Activated CD4-positive, alpha-beta T cell treated with anti-CD3 and anti-CD28 coated beads, Interleukin-2, amount 50 U/mL, for 48 hours (primary cell): Measurements from ENCODE around the gene PLEKHA7.
"Not testable (repeated sequence)": the region's sequence is repeated elsewhere in the genome, so short reads cannot be mapped to it uniquely, and the experiment has no call there.

Experiments used
- DNase-seq, 2 experiments: peaks; one replicate each; pipeline ENCODE4 v3.0.0-alpha.2; 2020

Gene PLEKHA7

DNA sequence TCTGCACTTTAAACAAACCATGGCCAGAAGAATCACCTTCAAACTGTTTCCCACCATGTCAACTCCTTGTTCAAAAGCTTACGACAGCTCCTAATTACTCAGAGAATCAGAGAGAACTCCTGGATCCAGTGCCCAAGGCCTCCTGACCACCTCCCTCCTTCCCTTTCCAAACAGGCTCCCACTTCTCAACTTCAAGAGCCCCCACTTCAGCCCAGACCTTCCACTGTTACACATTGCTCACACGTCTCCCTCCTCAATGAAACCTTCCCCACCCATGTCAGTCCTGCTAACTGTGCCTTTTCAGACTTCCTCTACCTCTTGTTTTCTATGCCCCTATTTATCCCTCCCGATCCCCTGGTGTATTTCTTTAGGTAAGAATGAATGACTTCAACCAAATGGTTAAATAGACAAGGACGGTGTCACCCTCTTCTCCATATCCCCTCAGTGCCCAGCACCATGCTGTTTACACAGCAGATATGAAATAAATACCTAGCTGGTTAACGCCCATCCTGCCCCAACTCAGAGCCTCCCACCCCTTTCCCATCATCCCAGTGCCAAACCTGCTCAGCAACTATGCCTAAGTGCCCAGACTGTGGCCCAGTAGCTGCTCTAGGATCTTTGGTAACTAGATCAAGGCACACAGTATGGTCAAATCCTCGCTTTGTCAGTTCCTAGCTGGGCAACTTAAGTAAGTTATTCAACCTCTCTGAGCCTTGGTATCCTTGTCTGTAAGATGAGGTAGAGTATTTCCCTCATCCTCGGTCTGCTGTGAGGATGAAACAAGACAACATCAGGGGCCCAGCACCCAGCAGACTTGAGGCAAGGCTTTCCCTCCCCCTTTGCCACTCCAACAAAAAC is 36.8 kb downstream of the PLEKHA7 start:
- no peak for DNase-seq

DNA sequence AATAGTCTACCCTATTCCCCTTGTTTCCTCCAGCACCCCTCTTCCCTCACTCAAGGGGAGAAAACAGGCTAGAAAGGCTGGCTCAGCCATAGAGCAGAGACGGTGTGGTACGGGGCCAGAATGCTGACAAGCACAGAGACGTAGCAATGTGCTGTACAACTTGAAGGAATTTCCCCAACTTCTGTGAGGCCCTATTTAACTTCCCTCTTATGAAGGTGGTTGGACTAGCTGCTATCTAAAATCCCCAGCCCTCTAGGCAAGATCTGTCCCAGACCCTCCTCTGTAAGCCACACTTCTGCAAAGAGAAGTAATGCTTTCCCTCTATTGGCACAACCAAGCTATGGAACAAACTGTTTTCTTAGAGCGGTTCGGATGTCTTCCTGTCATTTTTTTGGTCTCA is 37.8 kb downstream of the PLEKHA7 start:
- no peak for DNase-seq

DNA sequence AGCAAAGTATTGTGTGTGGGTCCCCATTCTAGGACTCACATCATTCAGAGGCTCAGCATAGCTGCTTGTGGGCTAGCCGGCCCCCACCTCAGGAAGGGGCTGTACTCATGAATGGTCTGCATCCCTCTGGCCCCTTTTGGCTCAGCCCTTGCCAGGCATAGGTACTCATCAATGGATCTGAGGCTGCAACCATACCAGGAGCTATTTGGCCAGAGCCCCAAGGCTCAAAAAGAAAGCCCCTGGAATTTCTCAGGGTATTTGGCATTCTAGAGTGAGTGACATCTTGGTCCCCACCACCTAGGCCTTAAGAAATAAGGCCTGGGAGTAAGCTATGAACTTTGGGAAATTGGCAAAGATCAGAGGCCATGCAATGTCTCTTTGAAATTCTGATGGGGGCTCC is 38.3 kb downstream of the PLEKHA7 start:
- DNase-seq = no peak

DNA sequence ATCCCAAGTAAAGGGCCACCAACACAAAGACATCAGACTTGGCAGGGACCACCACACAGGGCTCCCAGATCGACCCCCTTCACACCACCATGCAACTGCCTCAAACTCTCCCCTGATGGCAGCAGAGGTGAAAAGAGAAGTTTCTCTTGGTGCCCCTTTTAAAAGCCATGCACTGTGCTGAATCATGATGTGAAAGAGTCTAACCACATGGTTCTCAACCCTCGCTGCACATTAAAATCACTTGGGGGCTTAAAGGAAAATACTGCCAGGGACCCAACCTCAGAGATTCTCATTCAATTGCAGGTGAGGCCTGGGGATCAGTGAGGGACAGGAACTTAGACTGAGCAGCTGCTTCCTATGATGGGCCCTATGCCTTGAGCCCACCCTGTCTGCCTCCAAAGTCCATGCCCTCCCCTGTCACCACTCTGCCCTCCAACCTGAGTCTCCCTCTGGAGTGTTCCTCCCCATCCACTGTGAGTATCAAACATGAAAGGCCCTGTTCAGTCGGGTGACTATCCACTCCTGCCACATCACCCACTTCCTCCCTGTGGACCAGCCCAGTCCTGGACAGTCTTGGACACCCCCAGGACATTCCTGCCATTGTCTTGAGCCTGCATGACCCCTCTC is 40.8 kb downstream of the PLEKHA7 start:
- no peak for DNase-seq

DNA sequence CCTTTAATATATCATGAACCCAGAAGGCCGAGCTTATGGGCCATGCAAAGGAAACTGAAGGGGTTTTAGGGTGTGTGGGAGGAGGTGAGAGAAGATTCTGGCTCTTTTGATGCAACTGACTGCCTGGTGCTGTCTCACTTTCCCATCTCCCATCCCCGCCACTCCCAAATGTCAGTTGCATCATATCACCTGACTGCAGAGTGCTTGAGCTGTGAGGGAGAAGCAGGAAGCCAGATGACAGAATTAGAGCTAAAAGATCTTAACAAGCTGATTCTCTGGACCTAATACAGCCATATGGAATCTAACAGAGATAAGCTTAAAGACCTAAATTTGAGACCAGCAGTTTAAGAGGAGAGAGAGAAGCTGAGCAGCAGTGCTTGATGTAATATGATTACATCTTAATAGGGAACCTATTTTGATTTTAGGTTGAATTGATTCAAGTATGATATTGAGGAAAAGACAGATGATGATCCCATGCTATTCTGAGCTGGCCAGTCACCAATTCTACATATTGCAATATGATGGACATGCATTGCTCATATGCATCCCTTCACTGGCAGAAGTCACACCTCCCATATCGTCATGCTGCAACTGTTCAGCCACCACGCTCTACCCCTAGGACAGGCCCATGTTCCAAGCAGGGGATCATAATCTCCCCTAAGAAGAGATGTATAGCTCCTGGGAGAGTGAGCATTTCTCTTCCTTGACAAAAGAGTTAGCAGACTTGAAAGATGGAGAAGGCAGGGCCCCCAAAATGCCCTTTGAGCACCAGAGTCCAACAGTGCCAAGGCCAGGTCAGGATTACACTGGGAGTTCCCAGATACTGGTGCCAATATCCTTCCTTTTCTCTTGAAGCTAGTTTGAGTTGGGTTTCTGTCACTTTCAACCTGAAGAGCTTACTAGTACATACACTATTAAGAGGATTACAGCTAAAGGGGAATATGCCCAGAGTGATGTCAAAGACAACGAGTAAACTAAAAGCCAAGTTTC is 44.9 kb downstream of the PLEKHA7 start:
- DNase-seq = no peak

DNA sequence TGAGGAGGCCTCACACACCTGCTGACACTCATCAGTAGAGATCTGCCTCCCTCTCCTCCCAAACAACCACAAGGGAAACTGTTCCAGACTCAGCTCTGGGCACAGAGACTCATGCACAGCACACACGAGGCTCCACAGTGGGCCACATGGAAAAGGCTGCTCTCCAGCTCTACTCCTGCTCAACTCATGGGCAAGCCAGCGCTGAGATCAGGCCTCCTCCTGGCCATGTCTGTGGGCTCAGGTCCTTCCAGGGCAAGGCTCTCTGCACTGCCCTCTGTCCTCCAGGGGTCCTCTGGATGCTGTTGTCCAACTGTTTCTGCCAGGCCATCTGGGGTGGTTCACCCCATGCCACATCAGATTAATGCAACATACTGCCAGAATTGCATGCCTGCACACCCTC is 46.0 kb downstream of the PLEKHA7 start:
- DNase-seq = no peak

DNA sequence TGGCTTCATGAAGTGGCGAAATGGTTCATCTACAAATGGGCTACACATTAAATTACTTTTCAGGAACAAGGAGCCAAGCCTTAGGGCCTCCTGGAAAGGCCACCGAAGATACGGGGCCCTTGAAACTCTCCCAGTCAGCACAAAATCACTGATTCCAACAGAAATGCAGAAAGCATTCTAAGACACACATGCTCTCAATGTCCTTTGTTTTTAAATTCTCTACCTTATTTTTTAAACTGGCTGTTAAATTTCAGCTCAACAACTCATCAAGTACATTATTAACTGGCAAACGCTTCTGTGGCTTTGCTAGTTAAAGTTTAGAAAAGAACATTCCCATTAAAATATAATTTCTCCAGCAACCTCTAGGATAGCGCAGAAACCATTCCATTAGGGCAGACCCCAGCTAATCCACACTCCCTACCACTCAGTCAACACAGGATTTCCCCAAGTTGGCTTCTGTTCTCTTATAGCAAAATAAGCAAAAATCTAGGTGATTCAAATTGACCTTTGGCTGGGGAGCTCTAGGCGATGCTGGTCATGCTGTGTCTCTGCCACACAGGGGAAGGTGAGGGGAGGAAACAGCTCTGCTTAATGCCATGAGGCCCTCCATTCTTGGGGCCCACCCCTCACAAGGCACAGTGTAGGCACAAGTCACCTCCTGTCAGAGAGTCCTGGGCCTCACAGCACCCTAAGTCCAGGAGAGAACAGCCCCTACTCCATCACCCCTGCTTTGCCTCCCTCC is 47.1 kb downstream of the PLEKHA7 start:
- no peak for DNase-seq

DNA sequence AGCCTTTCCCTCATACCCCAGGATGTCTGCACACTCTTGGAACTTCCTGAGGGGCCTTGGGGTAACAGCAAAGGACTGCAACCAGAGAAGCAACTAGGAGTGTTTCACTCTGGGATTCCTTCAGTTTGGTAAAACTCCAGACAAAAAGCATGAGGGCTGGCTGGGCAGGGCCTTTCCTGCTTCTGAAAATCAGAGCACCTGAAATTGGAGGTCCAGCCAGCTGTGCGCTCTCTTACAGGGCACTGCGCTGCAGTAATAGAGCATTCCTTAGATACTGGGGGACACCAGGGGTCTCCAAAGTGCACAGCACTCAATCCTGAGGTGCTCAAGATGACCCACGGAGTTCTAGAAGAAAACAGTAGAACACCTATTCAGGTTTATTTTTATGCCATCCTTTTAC is 49.7 kb downstream of the PLEKHA7 start:
- no peak for DNase-seq

DNA sequence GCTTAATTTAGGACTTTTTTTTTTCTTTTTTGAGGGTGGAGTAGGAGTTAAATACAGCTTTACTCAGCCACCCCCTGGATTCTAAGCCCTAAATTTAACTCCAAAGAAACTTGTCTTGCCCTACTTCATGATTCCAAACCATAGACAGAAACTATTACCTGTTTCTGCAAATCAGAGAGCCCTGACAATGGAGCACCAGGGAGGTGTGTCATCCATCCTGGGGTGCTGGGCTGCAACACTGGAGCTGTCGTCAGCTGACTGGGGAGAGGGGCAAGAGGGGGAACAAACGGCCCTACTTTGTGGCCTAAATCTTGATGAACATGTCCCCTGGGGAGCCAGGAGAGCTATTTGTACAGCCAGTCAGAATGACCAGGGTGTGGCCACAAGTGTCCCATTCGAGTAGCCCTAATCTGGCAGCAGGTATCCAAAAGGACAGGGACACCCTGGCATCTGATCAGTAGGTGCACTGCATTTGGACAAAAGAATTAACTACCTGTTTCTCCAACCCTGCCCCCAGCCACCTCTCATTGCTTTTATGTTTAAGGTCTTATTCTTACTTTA is 50.8 kb downstream of the PLEKHA7 start:
- no peak for DNase-seq

DNA sequence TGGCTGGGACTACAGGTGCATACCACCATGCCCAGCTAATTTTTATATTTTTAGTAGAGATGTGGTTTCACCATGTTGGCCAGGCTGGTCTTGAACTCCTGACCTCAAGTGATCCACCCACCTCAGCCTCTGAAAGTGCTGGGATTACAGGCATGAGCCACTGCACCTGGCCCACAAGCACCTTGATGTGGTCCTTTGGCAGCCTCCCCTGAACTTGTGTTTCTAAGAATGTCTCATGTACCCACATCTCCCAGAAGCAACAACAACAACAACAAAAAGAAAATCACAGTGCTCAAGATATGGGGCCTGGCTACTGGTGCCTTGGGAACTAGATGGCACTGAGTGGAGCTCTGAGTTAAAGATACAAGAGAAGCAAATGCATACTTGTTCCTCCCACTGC is 51.6 kb downstream of the PLEKHA7 start:
- not testable (repeated sequence) for DNase-seq

DNA sequence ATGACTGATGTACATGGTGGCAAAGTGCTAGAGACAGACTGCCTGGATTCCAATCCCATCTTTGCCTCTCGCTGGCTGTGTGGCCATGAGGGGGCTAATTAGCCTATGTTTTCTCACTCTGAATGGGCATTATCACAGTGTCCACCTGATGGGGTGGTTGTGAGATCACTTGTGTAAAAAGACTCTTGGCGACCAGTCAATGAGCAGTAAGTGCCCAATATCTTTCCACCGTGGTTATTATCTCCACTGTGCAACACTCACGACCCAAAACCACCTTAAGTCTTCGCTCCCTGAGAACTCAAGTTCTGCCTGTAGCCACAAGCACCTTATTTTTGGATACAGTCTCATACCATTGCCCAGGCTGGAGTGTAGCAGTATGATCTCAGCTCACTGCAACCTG is 52.1 kb downstream of the PLEKHA7 start:
- DNase-seq = no peak

DNA sequence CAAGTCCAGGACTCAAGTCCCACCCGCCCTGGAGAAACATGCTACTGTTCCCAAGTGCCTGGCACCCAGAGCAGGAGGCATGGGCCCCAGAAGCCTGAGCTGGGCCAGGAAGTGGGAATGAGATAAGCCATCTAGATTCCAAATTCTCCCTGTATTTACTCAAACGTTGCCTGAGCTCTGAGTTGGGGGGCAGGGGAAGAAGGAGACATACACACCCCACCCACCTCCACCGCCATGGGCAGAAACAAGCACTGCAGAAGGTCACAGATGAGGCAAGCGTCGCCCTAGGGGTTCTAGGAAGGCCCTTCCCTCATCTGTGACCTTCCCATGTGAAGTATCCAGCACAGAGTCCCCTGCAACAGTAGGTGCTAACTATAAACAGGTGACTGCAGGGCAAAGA is 54.0 kb downstream of the PLEKHA7 start:
- no peak for DNase-seq

DNA sequence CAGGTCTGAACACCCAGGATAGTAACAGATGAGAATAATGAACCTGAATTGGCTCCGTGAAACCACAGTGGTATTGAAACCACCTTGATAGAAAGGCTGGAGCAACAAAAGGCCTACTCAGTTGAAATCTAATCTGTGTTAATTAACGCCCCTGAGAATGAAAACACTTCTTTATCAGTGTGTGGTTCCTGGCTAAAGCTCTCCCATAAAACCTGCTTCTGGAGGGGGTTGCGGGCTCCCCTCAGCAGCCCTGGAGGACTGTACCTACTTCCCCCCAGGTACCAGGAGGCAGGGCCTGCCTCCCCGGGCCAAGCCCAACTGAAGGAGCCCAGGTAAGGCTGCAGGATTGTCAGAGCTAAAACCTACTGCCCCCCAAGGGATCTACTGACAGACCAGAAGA is 54.6 kb downstream of the PLEKHA7 start:
- no peak for DNase-seq

DNA sequence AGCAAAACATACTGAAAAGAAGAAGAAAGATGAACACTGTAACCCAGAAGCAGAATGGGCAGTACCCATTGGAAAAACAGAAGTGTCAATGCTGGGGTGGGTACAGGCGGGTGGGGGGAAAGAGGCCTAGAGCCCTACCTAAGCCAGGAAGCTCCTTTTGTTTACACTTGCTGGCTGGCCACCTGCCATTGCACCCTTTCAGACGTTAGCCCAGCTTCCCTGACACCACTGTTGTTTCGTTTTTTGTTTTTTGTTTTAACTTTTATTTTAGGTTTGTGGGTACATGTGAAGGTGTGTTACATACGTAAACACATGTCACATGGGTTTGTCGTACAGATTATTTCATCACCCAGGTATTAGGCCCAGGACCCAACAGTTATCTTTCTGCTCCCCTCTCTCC is 55.4 kb downstream of the PLEKHA7 start:
- DNase-seq = no peak

DNA sequence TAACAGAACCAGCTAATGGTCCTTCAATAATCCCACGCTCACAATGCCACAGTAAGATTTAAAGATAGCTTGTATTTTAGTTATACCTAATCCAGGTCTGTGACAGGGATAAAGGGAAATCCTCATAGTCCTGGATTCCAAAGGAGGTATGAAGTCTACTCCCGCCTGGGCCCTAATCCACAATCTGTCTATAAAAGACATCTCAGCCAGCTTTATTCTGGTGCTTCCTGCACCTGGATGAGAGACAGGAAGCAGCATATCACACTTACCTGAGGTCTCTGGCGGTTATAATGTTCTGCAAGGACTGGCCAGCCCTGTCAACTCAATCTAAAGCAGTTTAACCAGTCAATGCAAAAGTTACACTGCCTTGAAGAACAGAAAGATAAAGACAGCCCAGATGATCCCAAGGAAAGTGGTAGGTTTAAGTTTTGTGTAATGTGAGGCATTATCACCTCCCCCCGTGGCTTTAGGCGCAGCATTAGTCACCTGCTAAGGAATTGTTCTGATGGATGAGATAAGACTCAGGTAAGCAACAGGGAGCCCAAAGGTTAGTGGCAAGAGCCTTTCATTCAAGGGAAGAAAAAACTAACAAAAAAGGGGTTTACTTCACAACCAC is 57.6 kb downstream of the PLEKHA7 start:
- no peak for DNase-seq

DNA sequence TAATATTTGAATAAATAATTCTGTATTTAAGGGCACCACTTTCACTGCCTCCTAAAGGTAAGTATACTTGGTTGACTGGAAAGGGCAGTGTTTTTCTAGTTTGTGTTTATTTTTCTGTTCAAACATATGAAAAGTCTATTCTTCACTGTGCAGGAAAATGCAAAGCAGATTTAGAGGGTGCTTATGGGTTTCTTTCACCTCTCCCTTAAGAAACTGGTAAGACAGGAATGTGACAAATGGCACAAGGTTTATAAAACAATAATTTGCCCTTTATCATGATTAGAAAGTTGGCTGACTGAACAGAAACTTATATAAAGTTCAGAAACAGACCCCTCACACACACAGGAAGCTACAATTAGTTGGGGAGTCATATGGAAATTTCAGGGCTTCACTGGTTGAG is 60.6 kb downstream of the PLEKHA7 start:
- no peak for DNase-seq

DNA sequence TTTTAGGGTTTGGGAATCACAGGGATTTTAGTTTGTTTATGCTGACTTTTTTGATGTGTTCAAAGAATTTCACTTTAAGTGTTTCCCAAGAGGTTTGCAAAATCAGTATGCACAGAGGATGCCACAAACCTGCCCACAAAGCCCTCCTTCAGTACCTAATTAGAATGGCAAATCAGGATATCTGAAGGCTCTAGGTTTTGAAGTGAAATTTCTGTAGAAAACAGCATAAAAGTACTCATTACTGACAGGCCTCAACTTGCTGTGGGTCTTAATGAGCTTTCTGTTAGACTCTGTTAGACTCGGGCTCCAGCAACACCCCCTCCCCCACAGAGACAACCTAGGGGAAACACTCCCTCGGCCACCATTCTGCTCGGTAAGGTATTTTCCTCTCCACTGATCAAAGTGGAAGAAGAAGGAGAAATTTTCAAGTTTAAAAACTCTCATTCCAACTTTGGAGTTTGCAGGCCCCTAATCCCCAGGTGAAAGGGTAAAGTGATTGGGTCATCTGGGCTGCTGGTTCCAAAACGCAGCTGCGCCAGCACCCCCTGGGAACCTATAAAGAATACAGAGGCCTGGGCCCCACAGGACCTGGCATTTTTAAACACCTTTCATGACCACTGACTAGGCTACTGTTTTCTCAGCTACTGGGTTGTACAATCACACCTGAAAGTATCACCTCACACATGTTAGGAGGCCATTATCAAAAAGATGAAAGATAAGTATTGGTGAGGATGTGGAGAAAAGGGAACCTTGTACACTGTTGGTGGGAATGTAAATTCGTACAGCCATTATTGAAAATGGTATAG is 67.5 kb downstream of the PLEKHA7 start:
- DNase-seq = peak; percentile 13 to 20

DNA sequence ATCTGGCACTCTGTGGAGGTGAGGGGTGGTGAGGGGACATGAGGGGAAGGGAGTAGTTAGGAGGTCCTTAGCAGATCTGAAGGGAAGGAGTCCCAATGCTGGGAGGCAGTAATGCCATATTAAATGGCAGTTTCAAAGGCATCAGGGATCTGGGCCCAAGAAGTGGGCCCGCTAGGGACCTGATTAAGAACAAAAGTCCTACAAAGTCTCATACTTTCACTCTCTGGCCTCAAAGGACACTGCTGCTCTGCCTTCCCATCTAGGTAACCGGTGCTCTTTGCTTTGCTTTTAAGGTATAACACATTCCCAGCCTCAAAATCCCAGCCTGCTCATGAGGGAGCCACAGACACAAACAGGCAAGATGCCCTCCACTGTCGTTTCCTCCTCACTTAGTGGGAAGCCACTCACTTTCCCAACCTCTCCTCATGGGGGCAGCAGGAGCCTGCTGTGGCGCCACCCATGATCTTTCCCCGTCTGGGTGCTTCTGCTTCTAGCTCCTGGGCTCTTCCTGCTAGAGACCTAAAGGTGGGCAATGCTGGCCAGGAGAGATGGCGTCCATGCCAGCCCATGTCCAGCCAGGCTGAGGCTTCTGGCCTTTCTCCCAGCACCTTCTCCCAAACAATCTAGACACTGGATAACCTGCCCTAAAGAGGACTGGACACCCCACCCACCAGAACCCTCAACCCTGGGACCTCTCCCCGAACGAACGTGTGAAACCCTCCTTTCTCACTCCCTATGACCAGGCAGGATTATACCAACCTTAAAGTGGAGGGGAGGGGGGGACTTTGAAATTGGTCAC is 68.3 kb downstream of the PLEKHA7 start:
- peak; percentile 48 to 64 for DNase-seq

DNA sequence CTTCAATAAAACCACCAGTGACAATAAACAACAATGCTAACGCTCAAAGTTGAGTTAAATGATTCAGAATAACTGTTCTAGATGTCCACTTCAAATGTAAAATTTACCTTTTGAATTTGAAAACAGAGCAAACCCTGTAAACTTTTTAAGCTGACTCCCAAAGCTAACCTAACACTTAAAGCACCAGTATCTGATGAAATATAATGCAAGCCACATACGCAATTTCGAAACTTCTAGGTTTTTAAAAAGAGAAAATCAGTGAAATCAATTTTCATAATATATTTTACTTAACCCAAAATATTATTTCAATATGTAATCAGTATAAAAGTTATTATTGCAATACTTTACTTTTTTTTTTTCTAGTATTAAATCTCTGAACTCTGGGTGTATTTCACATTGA is 71.3 kb downstream of the PLEKHA7 start:
- DNase-seq = no peak

DNA sequence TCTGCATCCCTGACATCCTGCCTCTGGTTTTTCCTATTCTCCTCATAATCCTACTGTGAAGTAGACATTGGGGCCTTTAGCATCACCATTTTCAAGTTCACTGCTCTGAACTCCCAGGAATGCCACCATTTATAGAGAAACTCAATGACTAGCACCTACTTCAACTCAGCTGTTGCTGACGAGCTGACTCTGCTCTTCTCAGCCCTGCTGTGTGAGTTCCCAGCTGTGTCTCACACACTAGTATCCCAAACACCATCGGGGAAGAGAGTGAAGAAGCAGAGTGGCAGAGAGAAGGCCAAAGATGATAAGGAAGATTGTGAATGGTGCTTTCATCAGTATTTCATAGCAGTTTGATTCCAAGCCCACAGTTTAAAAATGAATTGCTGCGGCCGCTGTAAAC is 71.9 kb downstream of the PLEKHA7 start:
- DNase-seq = no peak
